Heart left ventricle (tissue), 16 donors: Measurements from ENCODE around the gene MED27. TPM values are rescaled to one million over a fixed set of nuclear protein-coding genes. Genes with fewer than 3 reads are reported as not detected.

ENCODE experiments used
- ATAC-seq, 4 donors: fragments of 200-7000 bp; cut with Tn5 transposase; one replicate each; pipeline ENCODE4 v1.9.1; 2020 to 2022; ENCODE audit warnings: moderate library complexity in 4 of 4, mild to moderate bottlenecking in 3 of 4, moderate number of reproducible peaks in 1 of 4
- DNase-seq, 5 donors: peaks; one replicate each; pipeline ENCODE4 v3.0.0-alpha.2; 2020
- H3K27ac ChIP-seq, 12 donors: fragments of 200-600 bp; sonication (generic) in 4 of 12; one replicate each; pipeline versions ENCODE4 v1.5.0 to v1.8.0; 2016 to 2022; ENCODE audit warnings: mild to moderate bottlenecking in 2 of 12
- H3K27me3 ChIP-seq, 9 donors: fragments of 200-600 bp; sonication (generic) in 2 of 9; one replicate each; pipeline versions ENCODE4 v1.5.1 to v1.8.0; 2016 to 2022; ENCODE audit warnings: mild to moderate bottlenecking in 3 of 9
- H3K36me3 ChIP-seq, 9 donors: fragments of 200-600 bp; sonication (generic) in 2 of 9; one replicate each; pipeline versions ENCODE4 v1.5.0 to v1.8.0; 2018 to 2022; ENCODE audit warnings: mild to moderate bottlenecking in 2 of 9
- H3K4me1 ChIP-seq, 12 donors: fragments of 200-600 bp; sonication (generic) in 4 of 12; one replicate each; pipeline versions ENCODE4 v1.5.0 to v1.8.0; 2016 to 2022; ENCODE audit warnings: mild to moderate bottlenecking in 3 of 12
- H3K4me3 ChIP-seq, 12 donors: fragments of 200-600 bp; sonication (generic) in 4 of 12; one replicate each; pipeline versions ENCODE4 v1.5.0 to v1.8.0; 2017 to 2022; ENCODE audit warnings: mild to moderate bottlenecking in 9 of 12, moderate library complexity in 4 of 12
- H3K9me3 ChIP-seq, 12 donors: fragments of 200-600 bp; sonication (generic) in 4 of 12; one replicate each; pipeline versions ENCODE4 v1.5.0 to v1.8.0; 2016 to 2022; ENCODE audit warnings: mild to moderate bottlenecking in 1 of 12
- CTCF ChIP-seq, 12 donors: fragments of 200-600 bp; sonication (generic) in 4 of 12; IDR thresholded peaks; one replicate each; pipeline versions ENCODE4 v1.5.0 to v1.8.0; 2018 to 2022; ENCODE audit warnings: antibody characterized with exemption in 12 of 12, mild to moderate bottlenecking in 5 of 12
- POLR2A ChIP-seq, 2 donors: fragments of 450-650 bp; IDR thresholded peaks; one replicate each; pipeline ENCODE4 v1.6.1; 2017; ENCODE audit warnings: antibody characterized with exemption in 2 of 2, mild to moderate bottlenecking in 2 of 2, moderate library complexity in 2 of 2
- WGBS, 4 donors: extraction: QIAGEN DNeasy Blood & Tissue Kit in 2 of 4; methylation state at CpG; one replicate each; pipeline versions ENCODE4 v1.1.5 to v1.1.7; 2013 to 2018; 5-methylcytosine and 5-hydroxymethylcytosine counted together
- intact Hi-C, 10 donors: fragments of 100-400 bp; cut with DNase I; formaldehyde crosslinking; loops; one replicate each; pipeline versions ENCODE4 v1.11.1 to v1.14.2; 2022
- polyA plus RNA-seq, 2 donors: library from polyadenylated mRNA; stranded (reverse); fragments of 200-250 nt; gene quantifications; one replicate each; pipeline ENCODE4 v1.2.3, GENCODE V29; 2013
- total RNA-seq, 9 donors: library from RNA; depleted of rRNA in 2 of 9; stranded (reverse); fragments of >200 nt in 2 of 9; fragmentation: NEBNext Ultra II Directional in 3 of 9; extraction: Animal tissue kit (Norgen Biotek cat#: 25700) in 3 of 9; gene quantifications; one replicate each; pipeline versions ENCODE4 v1.1.0 to v1.2.4, GENCODE V29; 2016 to 2023
- donor health status: ischemic (EF 13 %, LVEDD 7.1; RV severe dilation, severe dysfunction).
- donor health status: healthy with polysubstance abuse.
- donor health status: DM: no; HTN: yes; CAD: no.
- donor health status: DM: no; HTN: no; CAD: no.
- donor health status: ischemic (EF 25% LVEDD 6.9; RV normal size, moderate dysfunction).
- donor health status: ischemic (EF 25% LVEDD 5.7; RV mildly dilated, moderate dysfunction).
- donor health status: healthy.
- donor health status: DM: yes; HTN: yes; CAD: no.
- donor health status: ischemic (EF 35%, LVEDD 5.7; RV mildly dilated, moderate dysfunction).
- donor health status: nonischemic (EF 11% LVEDD 7.7; RV severe dilation, severe dysfunction).
- donor health status: DM: yes; HTN: yes; CAD: no.
- donor health status: PGD.
- donor health status: ischemic (EF 29% LVEDD 5.4; RV normal size, mild dysfunction).
- donor health status: nonischemic (EF 23%, LVEDD 6.1; RV moderate dilation, normal function).

Gene MED27
- total and polyA plus RNA-seq, 11 donors = 14.3 to 23.0 (median 15.6) TPM

DNA sequence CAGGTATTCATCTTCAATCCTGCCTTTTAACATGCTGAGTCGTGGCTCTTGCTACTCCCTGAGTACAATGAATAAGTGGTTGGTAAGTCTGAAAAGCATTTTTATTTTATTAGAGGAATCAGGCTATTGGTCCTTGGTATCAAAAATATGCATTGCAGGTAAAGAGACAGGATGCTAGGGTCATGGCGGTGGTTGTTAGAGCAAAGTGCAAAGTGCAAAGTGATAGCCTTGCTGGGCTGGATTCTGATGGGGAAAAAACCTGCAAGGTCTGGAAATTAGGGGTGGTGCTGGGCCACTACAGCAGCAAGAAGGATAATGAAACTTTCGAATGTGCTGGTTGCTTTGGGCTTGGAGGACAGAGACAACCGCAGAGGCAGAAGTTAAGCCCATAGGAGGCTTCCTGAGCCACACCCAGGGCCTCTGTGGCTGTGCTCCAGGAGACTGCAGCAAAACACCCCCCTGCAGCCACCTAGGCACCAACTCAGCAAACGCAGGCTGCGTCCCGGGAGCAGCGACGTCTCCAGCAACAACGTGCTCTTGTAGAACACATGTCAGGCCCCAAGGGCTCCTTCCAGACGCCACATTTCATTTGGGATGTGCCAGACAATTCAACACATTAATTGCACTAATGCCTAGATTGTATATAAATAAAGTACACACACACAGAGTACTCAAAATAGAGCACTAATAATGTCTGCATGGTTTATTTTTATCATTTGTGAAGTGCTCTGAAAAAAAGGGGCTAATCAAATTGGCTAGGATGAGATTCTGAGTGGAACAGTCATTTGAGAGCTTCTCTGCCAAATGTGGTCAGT, 190.0 kb downstream of the MED27 start:
- ATAC-seq (peak; percentile 72 to 84 (median 82)), DNase-seq (peak in 4 of 5 donors; percentile 30 to 74 (median 40))
- H3K27ac ChIP-seq = peak overlapping the region; percentile 23 to 89 (median 78)
- H3K4me1 ChIP-seq = peaks cover 0 to 73% (median 37%) of the 10 kb centered on the region in 12 donors
- peaks cover 0 to 17% (median 0%) of the 10 kb centered on the region in 9 donors for H3K36me3 ChIP-seq
- H3K27me3 ChIP-seq = no peaks in the 10 kb centered on the region
- H3K4me3 ChIP-seq = no peak overlapping the region
- 28 to 38% (median 35%) methylated on average over 9 to 11 of the region's 11 CpGs for WGBS, 4 donors
- TF ChIP-seq CTCF (IDR thresholded peaks at IDR 0.05) (no peak), POLR2A (IDR thresholded peaks at IDR 0.05) (no peak)
- intact Hi-C loops = loop anchor here in 1 of 10 donors (2.0 kb wide), 1 partner anchor 63 kb away; no protein-coding TSS in a partner anchor
- no peaks in the 10 kb centered on the region for H3K9me3 ChIP-seq

- H3K27ac ChIP-seq = peak overlapping the region in 6 of 12 donors; percentile 79 to 89 (median 81)
- ATAC-seq (no peak), DNase-seq (no peak)
- no peaks in the 10 kb centered on the region for H3K9me3 ChIP-seq
- 56 to 75% (median 64%) methylated on average over 2 of the region's 2 CpGs for WGBS, 4 donors
- TF ChIP-seq POLR2A (IDR thresholded peaks at IDR 0.05) = no peak
- no peak for TF ChIP-seq CTCF (IDR thresholded peaks at IDR 0.05)
- H3K4me1 ChIP-seq = peaks cover 0 to 70% (median 37%) of the 10 kb centered on the region in 12 donors
- H3K36me3 ChIP-seq = peaks cover 0 to 16% (median 0%) of the 10 kb centered on the region in 9 donors
- H3K4me3 ChIP-seq = no peak overlapping the region
- intact Hi-C loops = no loop called here
- no peaks in the 10 kb centered on the region for H3K27me3 ChIP-seq
These were observed 190.7 kb downstream of the MED27 start for GRCh38 chr9:131888923-131889322.

- DNase-seq (no peak), ATAC-seq (no peak)
- Histone ChIP-seq H3K4me3 (no peak overlapping the region), H3K27ac (no peak overlapping the region), H3K9me3 (no peaks in the 10 kb centered on the region), H3K36me3 (peaks cover 0 to 4% (median 0%) of the 10 kb centered on the region in 9 donors), H3K27me3 (no peaks in the 10 kb centered on the region), H3K4me1 (peaks cover 0 to 69% (median 37%) of the 10 kb centered on the region in 12 donors)
- WGBS, 4 donors = 90 to 97% (median 93%) methylated on average over 2 of the region's 2 CpGs
- intact Hi-C loops = no loop called here
- TF ChIP-seq POLR2A (IDR thresholded peaks at IDR 0.05) (no peak), CTCF (IDR thresholded peaks at IDR 0.05) (no peak)
These were observed 192.0 kb downstream of the MED27 start for GRCh38 chr9:131887680-131888079.

- Histone ChIP-seq H3K9me3 (no peaks in the 10 kb centered on the region), H3K27ac (peak overlapping the region in 2 of 12 donors; percentile 1 to 8), H3K4me3 (no peak overlapping the region), H3K4me1 (peaks cover 0 to 64% (median 35%) of the 10 kb centered on the region in 12 donors), H3K36me3 (peaks cover 0 to 4% (median 0%) of the 10 kb centered on the region in 9 donors), H3K27me3 (no peaks in the 10 kb centered on the region)
- ATAC-seq = no peak
- 39 to 60% (median 45%) methylated on average over 2 of the region's 2 CpGs for WGBS, 4 donors
- TF ChIP-seq POLR2A (IDR thresholded peaks at IDR 0.05) (no peak), CTCF (IDR thresholded peaks at IDR 0.05) (no peak)
- intact Hi-C loops = no loop called here
- DNase-seq = no peak
These were observed 192.8 kb downstream of the MED27 start for GRCh38 chr9:131886826-131887225.
